Measurements from ENCODE around the gene RPP21. TPM values are rescaled to one million over a fixed set of nuclear protein-coding genes. Genes with fewer than 3 reads are reported as not detected.

The RPP21 gene
- total RNA-seq, 1 experiment from 2014 or later = 64.0 TPM

GRCh38 chr6:30349421-30350177, 4.6 kb downstream of the RPP21 start:
- H2BK15ac ChIP-seq (ENCODE audit: low read depth, low read length) = no peak overlapping the region
- H3K9me3 Mint-ChIP-seq = no peaks in the 10 kb centered on the region

More at GRCh38 chr6:30349421-30350177, 4.6 kb downstream of the RPP21 start:
- no peaks in the 10 kb centered on the region for H3K79me1 ChIP-seq (ENCODE audit: insufficient read depth, low read depth, low read length, poor library complexity, severe bottlenecking)
- H3K18ac ChIP-seq (ENCODE audit: insufficient read length, low read depth, low read length) = no peak overlapping the region
- no peaks in the 10 kb centered on the region for H3K79me2 ChIP-seq (ENCODE audit: insufficient read depth, low read length)
- no peak overlapping the region for H2BK5ac ChIP-seq (ENCODE audit: insufficient read length, low read length)
- WGBS (ENCODE audit: extremely low coverage, insufficient read length, low lambda C conversion rate) = no CpG with 5 or more reads among the region's 3 CpGs
- H3K27ac Mint-ChIP-seq = no peak overlapping the region
- no peaks in the 10 kb centered on the region for H3K27me3 ChIP-seq (ENCODE audit: insufficient read depth, low read length)
- no peak overlapping the region for H4K5ac ChIP-seq (ENCODE audit: insufficient read length, low read depth, low read length)
- H3K23ac ChIP-seq (ENCODE audit: insufficient read length, low read depth, low read length) = no peak overlapping the region
- no peak overlapping the region for H3T11ph ChIP-seq (ENCODE audit: low read length)
- H2BK20ac ChIP-seq (ENCODE audit: low read depth, low read length, poor library complexity, severe bottlenecking) = no peak overlapping the region
- peaks cover 9% of the 10 kb centered on the region in 2 experiments for H3K4me1 Mint-ChIP-seq
- H4K8ac ChIP-seq (replicated peaks; ENCODE audit: insufficient read length, low read depth, low read length) = no peak overlapping the region
- H2AFZ ChIP-seq (ENCODE audit: low read length) = no peak overlapping the region
- H2BK120ac ChIP-seq (ENCODE audit: low read depth, low read length, poor library complexity, severe bottlenecking) = no peak overlapping the region
- H4K91ac ChIP-seq (ENCODE audit: insufficient read length, low read depth, low read length) = no peak overlapping the region
- no peaks in the 10 kb centered on the region for H3K23me2 ChIP-seq (ENCODE audit: insufficient read length, low read depth, low read length, poor library complexity, severe bottlenecking)
- H3K56ac ChIP-seq (ENCODE audit: insufficient read length, low read depth, low read length) = no peak overlapping the region
- no peak overlapping the region for H2BK12ac ChIP-seq (ENCODE audit: insufficient read length, low read depth, low read length)
- H3K4me1 ChIP-seq (ENCODE audit: insufficient read depth, low read length) = no peaks in the 10 kb centered on the region
- no peak overlapping the region for H3K9ac ChIP-seq (ENCODE audit: extremely low read depth, insufficient read length, low read length)
- no peak overlapping the region for H3K4ac ChIP-seq (ENCODE audit: low read depth, low read length)
- H4K20me1 ChIP-seq (ENCODE audit: control insufficient read depth, insufficient read depth, insufficient read length) = no peaks in the 10 kb centered on the region
- TF ChIP-seq CTCF (conservative IDR thresholded peaks at IDR 0.05) = no peak; the same call in 2 of the 3 replicates
- no peak overlapping the region for H3K14ac ChIP-seq (ENCODE audit: insufficient read depth, low read length)
- H3K27ac ChIP-seq (ENCODE audit: insufficient read length, low read depth, low read length) = no peak overlapping the region
- H3K9me3 ChIP-seq (ENCODE audit: control insufficient read depth, low read depth, low read length) = no peaks in the 10 kb centered on the region
- H3K36me3 Mint-ChIP-seq (ENCODE audit: insufficient read depth in 1 of 3, low read depth in 3 of 3) = peaks cover 2 to 19% (median 14%) of the 10 kb centered on the region in 3 experiments
- DNase-seq = no peak
- no peak overlapping the region for H3K4me2 ChIP-seq (ENCODE audit: insufficient read depth, insufficient read length, low read length)
- no peak overlapping the region for H3K4me3 Mint-ChIP-seq
- H2AK5ac ChIP-seq (ENCODE audit: insufficient read length, low read length) = no peak overlapping the region
- peaks cover 4% of the 10 kb centered on the region for H3K27me3 Mint-ChIP-seq (ENCODE audit: low read depth)
